Spleen (tissue), 11 donors: ENCODE measurements around the gene KRT78. TPM values are rescaled to one million over a fixed set of nuclear protein-coding genes. Genes with fewer than 3 reads are reported as not detected.

Experiments used
- DNase-seq: peaks from one replicate; pipeline ENCODE4 v3.0.0-alpha.2; 2020
- H3K27ac ChIP-seq, 8 donors: fragments of 200-600 bp; sonication (generic) in 7 of 8; 1 replicate in 4 of 8; 2 replicates in 4 of 8; pipeline versions ENCODE4 v1.5.0 to v1.8.0; 2016 to 2021; ENCODE audit warnings: inconsistent platforms in 4 of 8, mild to moderate bottlenecking in 4 of 8, moderate library complexity in 1 of 8
- H3K27me3 ChIP-seq, 7 donors: fragments of 200-600 bp; sonication (generic) in 6 of 7; replicated peaks in 1 of 7; 1 replicate in 4 of 7; 2 replicates in 3 of 7; pipeline versions ENCODE4 v1.5.0 to v1.8.0; 2016 to 2021; ENCODE audit warnings: inconsistent platforms in 3 of 7, mild to moderate bottlenecking in 1 of 7
- H3K36me3 ChIP-seq, 6 donors: fragments of 200-600 bp; sonication (generic) in 5 of 6; 1 replicate in 4 of 6; 2 replicates in 2 of 6; pipeline versions ENCODE4 v1.5.0 to v1.8.0; 2016 to 2021; ENCODE audit warnings: inconsistent platforms in 2 of 6
- H3K4me1 ChIP-seq, 6 donors: fragments of 200-600 bp; sonication (generic) in 5 of 6; 1 replicate in 3 of 6; 2 replicates in 3 of 6; pipeline versions ENCODE4 v1.5.0 to v1.8.0; 2016 to 2021; ENCODE audit warnings: inconsistent platforms in 3 of 6
- H3K4me3 ChIP-seq, 8 donors: fragments of 200-600 bp; sonication (generic) in 7 of 8; 1 replicate in 4 of 8; 2 replicates in 4 of 8; pipeline versions ENCODE4 v1.5.0 to v1.8.0; 2016 to 2021; ENCODE audit warnings: inconsistent platforms in 4 of 8, mild to moderate bottlenecking in 4 of 8, moderate library complexity in 2 of 8
- H3K9me3 ChIP-seq, 8 donors: fragments of 200-600 bp; sonication (generic) in 7 of 8; 1 replicate in 4 of 8; 2 replicates in 4 of 8; pipeline versions ENCODE4 v1.5.0 to v1.8.0; 2016 to 2021; ENCODE audit warnings: inconsistent platforms in 4 of 8
- CTCF ChIP-seq, 11 experiments: fragments of 200-600 bp in 7 of 11; fragments of 450-650 bp in 4 of 11; sonication (generic) in 4 of 11; IDR thresholded peaks in 8 of 11; conservative IDR thresholded peaks in 3 of 11; 1 replicate in 7 of 11; 2 replicates in 4 of 11; pipeline versions ENCODE4 v1.4.0 to v1.8.0; 2016 to 2021; ENCODE audit warnings: antibody characterized with exemption in 11 of 11, inconsistent platforms in 4 of 11, mild to moderate bottlenecking in 1 of 11
- POLR2A ChIP-seq, 3 donors: fragments of 450-650 bp; IDR thresholded peaks; one replicate each; pipeline ENCODE4 v1.5.1; 2017; ENCODE audit warnings: antibody characterized with exemption in 3 of 3, mild to moderate bottlenecking in 1 of 3
- POLR2AphosphoS5 ChIP-seq, 3 donors: sonication (generic); formaldehyde crosslinking; IDR thresholded peaks; one replicate each; pipeline ENCODE4 v1.5.1; 2017; ENCODE audit warnings: antibody characterized with exemption in 3 of 3
- WGBS, 5 donors: extraction: QIAGEN DNeasy Blood & Tissue Kit in 3 of 5; methylation state at CpG; one replicate each; pipeline versions ENCODE4 v1.1.5 to v1.1.7; 2013 to 2018; 5-methylcytosine and 5-hydroxymethylcytosine counted together
- intact Hi-C: fragments of 100-400 bp; cut with DNase I; formaldehyde crosslinking; loops from one replicate; pipeline ENCODE4 v1.15.0; 2023; ENCODE audit warnings: low total_unique reads
- polyA plus RNA-seq, 3 donors: library from polyadenylated mRNA; stranded (reverse); fragments of 200-250 nt; gene quantifications; one replicate each; pipeline ENCODE4 v1.2.1, GENCODE V29; 2013
- total RNA-seq, 7 donors: library from RNA; depleted of rRNA in 3 of 7; stranded (reverse); fragments of >200 nt in 3 of 7; fragmentation: NEBNext Ultra II Directional in 4 of 7; extraction: Animal tissue kit (Norgen Biotek cat#: 25700) in 4 of 7; gene quantifications; one replicate each; pipeline versions ENCODE4 v1.1.0 to v1.2.1, GENCODE V29; 2016 to 2021
- donor health status: healthy with polysubstance abuse.
- donor health status: DM: no; HTN: no; CAD: no; lungs with moderate emphysema.
- donor health status: DM: no; HTN: no; CAD: no.
- donor health status: Bipolar disorder and iron deficiency.
- donor health status: healthy.
- donor health status: DM: no; HTN: no; CAD: no.
- donor health status: DM: yes; HTN: yes; CAD: no.

KRT78 gene
- total and polyA plus RNA-seq, 10 donors = 0.24 to 0.83 TPM; not detected in 8

DNA sequence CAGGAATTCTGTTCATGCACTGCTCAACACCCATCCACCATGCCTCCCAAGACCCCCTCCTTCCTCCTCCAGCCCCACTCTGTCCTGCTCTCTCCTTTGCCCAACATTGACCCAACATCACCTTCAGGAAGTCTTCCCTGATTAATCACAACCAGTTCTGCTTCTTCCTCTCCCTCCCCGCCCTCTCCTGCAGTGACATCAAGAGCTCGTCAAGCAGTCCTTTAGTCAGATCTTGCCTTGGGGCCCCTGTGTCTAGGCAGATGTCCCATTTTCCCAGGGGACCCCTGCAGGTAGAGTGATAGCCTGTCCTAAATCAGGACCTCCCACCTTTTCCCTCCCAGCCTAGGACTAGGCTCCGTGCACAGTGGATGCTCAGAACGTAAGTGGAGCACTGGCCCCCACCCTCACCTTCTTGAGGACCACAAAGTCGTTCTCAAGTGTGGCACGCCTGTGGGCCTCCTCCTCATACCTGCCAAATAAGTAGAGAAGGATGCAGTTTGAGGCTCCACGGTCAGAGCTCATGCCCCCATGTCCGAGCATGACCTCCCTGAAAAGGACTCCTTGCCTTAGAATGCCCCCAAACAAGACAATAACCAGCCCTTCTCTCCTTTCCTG lies 2.3 kb downstream of the KRT78 start:
- DNase-seq = peak; percentile 49

GRCh38 chr12:52845946-52846345 lies 2.8 kb downstream of the KRT78 start:
- TF ChIP-seq CTCF (IDR thresholded peaks at IDR 0.05 in 8 of 11, conservative IDR thresholded peaks at IDR 0.05 in 3 of 11) = no peak
- no peak for TF ChIP-seq POLR2AphosphoS5 (IDR thresholded peaks at IDR 0.05)
- TF ChIP-seq POLR2A (IDR thresholded peaks at IDR 0.05) = no peak
- Histone ChIP-seq H3K4me3 (no peak overlapping the region), H3K4me1 (no peaks in the 10 kb centered on the region), H3K27me3 (peaks cover 0 to 9% (median 0%) of the 10 kb centered on the region in 7 donors), H3K9me3 (no peaks in the 10 kb centered on the region), H3K27ac (no peak overlapping the region), H3K36me3 (no peaks in the 10 kb centered on the region)
- WGBS, 5 donors = 20 to 72% (median 55%) methylated on average over 1 of the region's 1 CpG
- intact Hi-C loops = no loop called here
- peak; percentile 7 for DNase-seq

More for the DNA sequence above, 2.3 kb downstream of the KRT78 start:
- Histone ChIP-seq H3K27me3 (peaks cover 0 to 12% (median 0%) of the 10 kb centered on the region in 7 donors), H3K9me3 (no peaks in the 10 kb centered on the region), H3K36me3 (no peaks in the 10 kb centered on the region), H3K4me3 (no peak overlapping the region), H3K4me1 (no peaks in the 10 kb centered on the region), H3K27ac (no peak overlapping the region)
- intact Hi-C loops = no loop called here
- 71 to 85% (median 80%) methylated on average over 8 of the region's 8 CpGs for WGBS, 5 donors
- no peak for TF ChIP-seq POLR2A (IDR thresholded peaks at IDR 0.05)
- no peak for TF ChIP-seq POLR2AphosphoS5 (IDR thresholded peaks at IDR 0.05)
- no peak for TF ChIP-seq CTCF (IDR thresholded peaks at IDR 0.05 in 8 of 11, conservative IDR thresholded peaks at IDR 0.05 in 3 of 11)

GRCh38 chr12:52844386-52844785 lies 4.4 kb downstream of the KRT78 start:
- Histone ChIP-seq H3K9me3 (no peaks in the 10 kb centered on the region), H3K4me1 (no peaks in the 10 kb centered on the region), H3K4me3 (no peak overlapping the region), H3K36me3 (no peaks in the 10 kb centered on the region), H3K27me3 (peaks cover 0 to 20% (median 0%) of the 10 kb centered on the region in 7 donors), H3K27ac (no peak overlapping the region)
- peak; percentile 51 for DNase-seq
- intact Hi-C loops = no loop called here
- TF ChIP-seq CTCF (IDR thresholded peaks at IDR 0.05 in 8 of 11, conservative IDR thresholded peaks at IDR 0.05 in 3 of 11) (no peak), POLR2AphosphoS5 (IDR thresholded peaks at IDR 0.05) (no peak), POLR2A (IDR thresholded peaks at IDR 0.05) (no peak)
- 77 to 97% (median 94%) methylated on average over 10 to 11 of the region's 11 CpGs for WGBS, 5 donors

GRCh38 chr12:52839436-52840105 lies 9.2 kb downstream of the KRT78 start:
- Histone ChIP-seq H3K4me3 (no peak overlapping the region), H3K36me3 (no peaks in the 10 kb centered on the region), H3K27me3 (peaks cover 0 to 40% (median 0%) of the 10 kb centered on the region in 7 donors), H3K4me1 (peaks cover 0 to 14% (median 0%) of the 10 kb centered on the region in 6 donors), H3K9me3 (no peaks in the 10 kb centered on the region), H3K27ac (no peak overlapping the region)
- TF ChIP-seq POLR2AphosphoS5 (IDR thresholded peaks at IDR 0.05) = no peak
- TF ChIP-seq POLR2A (IDR thresholded peaks at IDR 0.05) = no peak
- no peak for TF ChIP-seq CTCF (IDR thresholded peaks at IDR 0.05 in 8 of 11, conservative IDR thresholded peaks at IDR 0.05 in 3 of 11)
- intact Hi-C loops = no loop called here
- WGBS, 5 donors = 78 to 90% (median 85%) methylated on average over 17 to 18 of the region's 18 CpGs
- DNase-seq = peak; percentile 65
